Activated CD8-positive, alpha-beta memory T cell treated with anti-CD3 and anti-CD28 coated beads, Interleukin-2, amount 50 U/mL, for 48 hours (primary cell): ENCODE results near the gene SOBP.

ENCODE experiments used
- DNase-seq: peaks from one replicate; pipeline ENCODE4 v3.0.0-alpha.2; 2020

The SOBP gene

GRCh38 chr6:107622269-107622668, 132.4 kb downstream of the SOBP start:
- no peak for DNase-seq

GRCh38 chr6:107624050-107624449, 134.1 kb downstream of the SOBP start:
- no peak for DNase-seq

- no peak for DNase-seq
Observed at GRCh38 chr6:107624541-107624940, 134.6 kb downstream of the SOBP start.

- no peak for DNase-seq
Observed at GRCh38 chr6:107625264-107625663, 135.3 kb downstream of the SOBP start.

- no peak for DNase-seq
Observed at GRCh38 chr6:107626645-107627044, 136.7 kb downstream of the SOBP start.

GRCh38 chr6:107627969-107628368, 138.1 kb downstream of the SOBP start:
- DNase-seq: no peak

GRCh38 chr6:107628878-107629277, 139.0 kb downstream of the SOBP start:
- no peak for DNase-seq

- DNase-seq: no peak
Observed at GRCh38 chr6:107629548-107630129, 139.7 kb downstream of the SOBP start.

- no peak for DNase-seq
Observed at GRCh38 chr6:107630348-107630977, 140.5 kb downstream of the SOBP start.

GRCh38 chr6:107632381-107633136, 142.6 kb downstream of the SOBP start:
- no peak for DNase-seq

- no peak for DNase-seq
Observed at GRCh38 chr6:107633680-107634323, 143.9 kb downstream of the SOBP start.

GRCh38 chr6:107634324-107635056, 144.6 kb downstream of the SOBP start:
- no peak for DNase-seq

GRCh38 chr6:107635057-107635515, 145.2 kb downstream of the SOBP start:
- DNase-seq: no peak

- no peak for DNase-seq
Observed at GRCh38 chr6:107636486-107636885, 146.6 kb downstream of the SOBP start.

- DNase-seq: no peak
Observed at GRCh38 chr6:107637316-107638315, 147.7 kb downstream of the SOBP start.

- no peak for DNase-seq
Observed at GRCh38 chr6:107638493-107638892, 148.6 kb downstream of the SOBP start.

GRCh38 chr6:107639511-107639910, 149.6 kb downstream of the SOBP start:
- no peak for DNase-seq

- no peak for DNase-seq
Observed at GRCh38 chr6:107641071-107641470, 151.2 kb downstream of the SOBP start.

- no peak for DNase-seq
Observed at GRCh38 chr6:107641500-107641941, 151.6 kb downstream of the SOBP start.

- DNase-seq: no peak
Observed at GRCh38 chr6:107642095-107642860, 152.4 kb downstream of the SOBP start.

- DNase-seq: no peak
Observed at GRCh38 chr6:107642861-107643328, 153.0 kb downstream of the SOBP start.
